ENCODE data around the gene AP3B1.
"Not testable (repeated sequence)": the region's sequence is repeated elsewhere in the genome, so short reads cannot be mapped to it uniquely, and the experiment has no call there.

AP3B1 gene

GRCh38 chr5:78129597-78129996 lies 164.9 kb downstream of the AP3B1 start:
- FAIRE-seq = peak; percentile 100

GRCh38 chr5:78127875-78128274 lies 166.6 kb downstream of the AP3B1 start:
- FAIRE-seq = peak; percentile 78

- FAIRE-seq = no peak
These were observed 168.0 kb downstream of the AP3B1 start for GRCh38 chr5:78126536-78126935.

GRCh38 chr5:78116167-78116566 lies 178.3 kb downstream of the AP3B1 start:
- FAIRE-seq = peak; percentile 84

GRCh38 chr5:78113689-78114264 lies 180.7 kb downstream of the AP3B1 start:
- no peak for FAIRE-seq

- no peak for FAIRE-seq
These were observed 181.6 kb downstream of the AP3B1 start for GRCh38 chr5:78112931-78113330.

GRCh38 chr5:78109891-78110324 lies 184.6 kb downstream of the AP3B1 start:
- FAIRE-seq = no peak

GRCh38 chr5:78108564-78108963 lies 185.9 kb downstream of the AP3B1 start:
- no peak for FAIRE-seq

- no peak for FAIRE-seq
These were observed 191.1 kb downstream of the AP3B1 start for GRCh38 chr5:78103232-78103918.

GRCh38 chr5:78102500-78102899 lies 192.0 kb downstream of the AP3B1 start:
- peak; percentile 9 for FAIRE-seq

- FAIRE-seq = no peak
These were observed 199.4 kb downstream of the AP3B1 start for GRCh38 chr5:78095125-78095524.

- no peak for FAIRE-seq
These were observed 204.5 kb downstream of the AP3B1 start for GRCh38 chr5:78090002-78090401.

- FAIRE-seq = no peak
These were observed 215.6 kb downstream of the AP3B1 start for GRCh38 chr5:78078858-78079257.

GRCh38 chr5:78077369-78078068 lies 217.0 kb downstream of the AP3B1 start:
- FAIRE-seq = no peak

GRCh38 chr5:78076351-78076750 lies 218.1 kb downstream of the AP3B1 start:
- FAIRE-seq = no peak

GRCh38 chr5:78075301-78075700 lies 219.2 kb downstream of the AP3B1 start:
- no peak for FAIRE-seq

- FAIRE-seq = not testable (repeated sequence)
These were observed 223.8 kb downstream of the AP3B1 start for GRCh38 chr5:78070691-78071090.

- FAIRE-seq = not testable (repeated sequence)
These were observed 226.9 kb downstream of the AP3B1 start for GRCh38 chr5:78067581-78067980.

GRCh38 chr5:78066722-78067121 lies 227.8 kb downstream of the AP3B1 start:
- not testable (repeated sequence) for FAIRE-seq

- no peak for FAIRE-seq
These were observed 228.8 kb downstream of the AP3B1 start for GRCh38 chr5:78065663-78066062.

GRCh38 chr5:78064941-78065472 lies 229.5 kb downstream of the AP3B1 start:
- no peak for FAIRE-seq

- FAIRE-seq = peak; percentile 83
These were observed 231.0 kb downstream of the AP3B1 start for GRCh38 chr5:78063495-78063894.

GRCh38 chr5:78062645-78063044 lies 231.9 kb downstream of the AP3B1 start:
- FAIRE-seq = no peak

GRCh38 chr5:78060421-78060820 lies 234.1 kb downstream of the AP3B1 start:
- no peak for FAIRE-seq

Measured in islet of Langerhans (tissue), 1 donor.